Measurements from ENCODE around the gene EMC6.

DNA sequence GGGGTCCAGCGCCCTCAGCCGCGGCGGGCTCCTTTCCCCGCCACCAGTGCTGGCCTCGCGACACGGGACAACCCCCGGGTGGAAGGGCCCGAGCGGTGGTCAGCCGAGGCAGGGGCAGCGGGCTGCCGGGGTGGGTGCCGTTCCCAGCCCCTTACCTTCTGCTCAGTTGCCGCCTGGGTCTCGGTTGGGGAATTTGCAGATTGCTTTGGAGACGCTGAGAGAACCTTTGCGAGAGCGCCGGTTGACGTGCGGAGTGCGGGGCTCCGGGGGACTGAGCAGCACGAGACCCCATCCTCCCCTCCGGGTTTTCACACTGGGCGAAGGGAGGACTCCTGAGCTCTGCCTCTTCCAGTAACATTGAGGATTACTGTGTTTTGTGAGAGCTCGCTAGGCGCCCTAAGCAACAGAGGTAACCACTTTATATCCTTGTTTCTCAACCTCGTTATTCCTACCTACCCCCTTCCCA is 31.7 kb upstream of the EMC6 start:
- TF ChIP-seq EZH2phosphoT487 (IDR thresholded peaks at IDR 0.05; ENCODE audit: low read depth, severe bottlenecking, unreplicated experiment) = no peak
- TF ChIP-seq, protein P1, sequence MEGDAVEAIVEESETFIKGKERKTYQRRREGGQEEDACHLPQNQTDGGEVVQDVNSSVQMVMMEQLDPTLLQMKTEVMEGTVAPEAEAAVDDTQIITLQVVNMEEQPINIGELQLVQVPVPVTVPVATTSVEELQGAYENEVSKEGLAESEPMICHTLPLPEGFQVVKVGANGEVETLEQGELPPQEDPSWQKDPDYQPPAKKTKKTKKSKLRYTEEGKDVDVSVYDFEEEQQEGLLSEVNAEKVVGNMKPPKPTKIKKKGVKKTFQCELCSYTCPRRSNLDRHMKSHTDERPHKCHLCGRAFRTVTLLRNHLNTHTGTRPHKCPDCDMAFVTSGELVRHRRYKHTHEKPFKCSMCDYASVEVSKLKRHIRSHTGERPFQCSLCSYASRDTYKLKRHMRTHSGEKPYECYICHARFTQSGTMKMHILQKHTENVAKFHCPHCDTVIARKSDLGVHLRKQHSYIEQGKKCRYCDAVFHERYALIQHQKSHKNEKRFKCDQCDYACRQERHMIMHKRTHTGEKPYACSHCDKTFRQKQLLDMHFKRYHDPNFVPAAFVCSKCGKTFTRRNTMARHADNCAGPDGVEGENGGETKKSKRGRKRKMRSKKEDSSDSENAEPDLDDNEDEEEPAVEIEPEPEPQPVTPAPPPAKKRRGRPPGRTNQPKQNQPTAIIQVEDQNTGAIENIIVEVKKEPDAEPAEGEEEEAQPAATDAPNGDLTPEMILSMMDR (IDR thresholded peaks at IDR 0.05; ENCODE audit: poor library complexity) = no peak

All from hepatocyte (in vitro differentiated cells).